SH-SY5Y (cell line): ENCODE measurements around the gene TOM1L2.

Experiments used
- GATA2 ChIP-seq: IDR thresholded peaks from 2 replicates; pipeline ENCODE4 v1.6.1; 2011; ENCODE audit warnings: mild to moderate bottlenecking, low read depth, low read length
- GATA3 ChIP-seq: IDR thresholded peaks from 2 replicates; pipeline ENCODE4 v1.6.1; 2011; ENCODE audit warnings: low read depth, mild to moderate bottlenecking, low read length, moderate library complexity

DNA sequence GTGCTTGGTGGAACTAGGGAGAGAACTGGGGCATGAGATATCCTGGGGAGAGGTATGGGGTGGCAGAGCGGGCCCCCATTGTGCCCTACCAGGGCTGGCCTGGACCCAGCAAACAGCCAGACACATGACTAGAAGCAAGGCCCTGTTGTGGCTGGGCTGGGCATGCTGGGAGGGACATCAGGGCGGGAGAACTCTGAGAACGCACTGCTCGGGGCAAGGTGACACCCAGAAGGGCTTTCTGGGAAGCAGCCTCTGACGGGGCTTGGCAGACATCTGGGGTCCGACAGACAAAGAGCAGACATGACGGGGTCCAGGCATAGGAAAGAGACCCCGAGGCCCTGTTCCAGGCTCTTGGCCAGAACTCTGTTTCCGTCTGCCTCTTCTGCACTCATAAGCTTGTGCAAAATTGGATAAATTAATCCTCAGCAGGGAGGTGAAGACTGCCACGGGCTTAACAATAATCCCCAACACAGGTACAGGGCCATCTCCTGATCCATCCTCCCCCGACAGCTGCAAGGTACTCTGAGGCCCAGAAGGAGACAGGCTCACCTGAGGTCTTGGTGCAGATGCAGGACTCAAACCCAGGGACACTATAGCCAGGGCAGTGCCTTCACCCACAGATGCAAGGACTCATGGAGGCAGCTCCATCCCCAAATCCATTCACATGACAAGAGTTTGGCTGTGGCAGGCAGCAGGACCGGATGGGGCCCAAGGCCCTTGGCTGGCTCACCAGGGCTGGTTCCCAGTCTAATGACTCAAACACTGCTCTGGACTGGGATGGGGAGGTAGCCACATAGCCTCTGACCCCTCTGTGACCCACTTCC lies 140.8 kb downstream of the TOM1L2 start:
- TF ChIP-seq GATA3 = no peak
- no peak for TF ChIP-seq GATA2
